Activated CD4-positive, alpha-beta T cell treated with anti-CD3 and anti-CD28 coated beads for 1 hour (primary cell): ENCODE results near the gene FOXK2.

Source experiments
- DNase-seq: peaks from one replicate; pipeline ENCODE4 v3.0.0-alpha.2; 2020

FOXK2 gene

GRCh38 chr17:82648165-82648668, 128.7 kb downstream of the FOXK2 start, which contains the start of gene WDR45B:
TSS of gene WDR45B (minus strand) at chr17:82648444. CDS start at chr17:82648340, 104 bp downstream.
- peak; percentile 78 for DNase-seq

GRCh38 chr17:82648742-82649331, 129.3 kb downstream of the FOXK2 start:
- no peak for DNase-seq

- DNase-seq, result no peak
Observed at GRCh38 chr17:82649501-82650261, 130.1 kb downstream of the FOXK2 start.

GRCh38 chr17:82650723-82651122, 131.2 kb downstream of the FOXK2 start:
- no peak for DNase-seq

- DNase-seq, result no peak
Observed at GRCh38 chr17:82653651-82654528, 134.4 kb downstream of the FOXK2 start.
